ENCODE results near the gene IFNA10.
"Not testable (repeated sequence)": the region's sequence is repeated elsewhere in the genome, so short reads cannot be mapped to it uniquely, and the experiment has no call there.

- TF ChIP-seq CTCF (IDR thresholded peaks at IDR 0.05; ENCODE audit: low read depth, low read length), result peak; percentile 78
- not testable (repeated sequence) for TF ChIP-seq EZH2phosphoT487 (IDR thresholded peaks at IDR 0.05; ENCODE audit: low read depth)
These were observed 23.9 kb downstream of the IFNA10 start for GRCh38 chr9:21182810-21183736.
